ENCODE results near the gene WNK1.

The WNK1 gene

DNA sequence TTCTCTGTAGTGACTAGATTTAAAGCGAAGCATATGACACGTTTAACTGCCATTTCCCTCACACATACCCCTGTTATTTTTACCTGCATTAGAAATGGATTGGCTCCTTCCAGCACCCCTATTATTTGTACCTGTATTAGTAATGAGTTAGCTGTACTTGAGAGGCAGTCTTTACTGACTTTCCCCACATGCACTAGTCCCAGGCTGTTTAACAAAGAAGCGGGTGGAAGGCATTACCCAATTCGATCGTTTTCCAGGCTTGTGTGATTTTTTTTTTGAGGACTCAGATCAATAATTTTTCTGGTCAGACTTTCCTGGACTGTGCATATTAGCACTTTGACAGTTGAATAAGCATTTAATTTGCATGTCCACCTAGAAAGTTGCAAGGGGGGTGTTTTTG lies 150.7 kb downstream of the WNK1 start:
- peaks cover 80% of the 10 kb centered on the region for H3K36me3 ChIP-seq
- no peak overlapping the region for H3K4me3 ChIP-seq (ENCODE audit: low read depth, low read length)
- peaks cover 6% of the 10 kb centered on the region for H3K4me1 ChIP-seq
- no peaks in the 10 kb centered on the region for H3K9me3 ChIP-seq
- TF ChIP-seq, protein P1, sequence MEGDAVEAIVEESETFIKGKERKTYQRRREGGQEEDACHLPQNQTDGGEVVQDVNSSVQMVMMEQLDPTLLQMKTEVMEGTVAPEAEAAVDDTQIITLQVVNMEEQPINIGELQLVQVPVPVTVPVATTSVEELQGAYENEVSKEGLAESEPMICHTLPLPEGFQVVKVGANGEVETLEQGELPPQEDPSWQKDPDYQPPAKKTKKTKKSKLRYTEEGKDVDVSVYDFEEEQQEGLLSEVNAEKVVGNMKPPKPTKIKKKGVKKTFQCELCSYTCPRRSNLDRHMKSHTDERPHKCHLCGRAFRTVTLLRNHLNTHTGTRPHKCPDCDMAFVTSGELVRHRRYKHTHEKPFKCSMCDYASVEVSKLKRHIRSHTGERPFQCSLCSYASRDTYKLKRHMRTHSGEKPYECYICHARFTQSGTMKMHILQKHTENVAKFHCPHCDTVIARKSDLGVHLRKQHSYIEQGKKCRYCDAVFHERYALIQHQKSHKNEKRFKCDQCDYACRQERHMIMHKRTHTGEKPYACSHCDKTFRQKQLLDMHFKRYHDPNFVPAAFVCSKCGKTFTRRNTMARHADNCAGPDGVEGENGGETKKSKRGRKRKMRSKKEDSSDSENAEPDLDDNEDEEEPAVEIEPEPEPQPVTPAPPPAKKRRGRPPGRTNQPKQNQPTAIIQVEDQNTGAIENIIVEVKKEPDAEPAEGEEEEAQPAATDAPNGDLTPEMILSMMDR (IDR thresholded peaks at IDR 0.05; ENCODE audit: low read depth, low read length): no peak
- no peak for DNase-seq
- no peaks in the 10 kb centered on the region for H3K27me3 ChIP-seq

DNA sequence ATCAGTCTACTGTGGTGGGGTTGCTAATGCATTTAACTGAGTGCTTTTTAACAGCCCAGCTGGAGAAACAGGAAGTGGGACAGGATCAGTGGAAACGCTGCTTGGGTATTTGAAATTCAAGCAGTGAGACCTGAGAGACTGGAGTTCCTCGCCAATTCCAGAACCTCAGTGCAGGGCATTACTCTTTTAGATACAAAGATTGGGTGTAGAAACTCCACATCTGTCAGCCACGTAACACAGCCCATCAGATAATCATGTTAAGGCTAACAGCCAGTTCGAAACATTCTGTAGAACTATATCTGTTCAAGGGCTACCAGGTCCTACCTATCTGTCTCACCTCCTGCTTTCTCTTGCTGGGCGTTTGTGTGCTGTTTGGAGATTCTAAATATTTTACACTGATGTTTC lies 151.6 kb downstream of the WNK1 start:
- peaks cover 85% of the 10 kb centered on the region for H3K36me3 ChIP-seq
- TF ChIP-seq, protein P1 (IDR thresholded peaks at IDR 0.05; ENCODE audit: low read depth, low read length): no peak
- H3K9me3 ChIP-seq: no peaks in the 10 kb centered on the region
- no peak overlapping the region for H3K4me3 ChIP-seq (ENCODE audit: low read depth, low read length)
- H3K27me3 ChIP-seq: no peaks in the 10 kb centered on the region
- no peak for DNase-seq
- peaks cover 6% of the 10 kb centered on the region for H3K4me1 ChIP-seq

DNA sequence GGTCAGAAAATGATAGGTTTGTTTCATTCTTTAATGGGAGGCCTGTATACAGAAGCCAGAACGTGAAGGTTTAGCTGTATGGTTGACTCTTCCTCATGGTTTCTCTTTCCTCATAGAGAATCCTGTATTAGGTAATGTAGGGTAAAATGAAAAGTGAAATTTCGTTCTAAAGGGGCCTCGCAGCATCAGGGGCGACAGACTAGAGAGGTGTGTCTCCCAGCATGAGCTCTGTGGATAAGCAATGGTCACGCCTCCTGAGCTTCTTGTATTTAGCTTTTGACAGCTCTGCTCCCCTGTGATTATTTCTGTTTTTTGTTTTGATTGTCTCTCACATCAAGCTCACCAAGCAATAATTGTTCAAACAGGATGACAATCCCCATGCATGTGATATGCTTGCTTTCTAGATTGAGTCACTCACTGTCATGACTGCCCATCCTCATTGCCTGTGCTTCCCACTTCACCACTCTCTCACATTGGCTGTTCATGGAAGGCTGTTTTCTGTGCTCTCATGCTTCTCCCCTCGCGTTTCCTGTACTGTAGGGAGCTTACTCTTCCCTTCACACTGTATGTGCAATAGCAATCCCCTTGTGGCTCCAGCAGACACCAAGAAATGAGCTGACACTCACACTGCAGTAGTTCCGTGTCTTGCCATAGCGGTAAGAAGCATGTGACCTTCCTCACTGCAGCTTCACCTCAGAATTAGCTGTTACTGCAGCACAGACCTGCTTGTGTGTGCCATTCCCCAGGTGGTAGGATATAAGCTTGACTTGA lies 153.1 kb downstream of the WNK1 start:
- Histone ChIP-seq H3K4me1 (peaks cover 6% of the 10 kb centered on the region), H3K27me3 (no peaks in the 10 kb centered on the region), H3K4me3 (ENCODE audit: low read depth, low read length) (no peak overlapping the region), H3K9me3 (no peaks in the 10 kb centered on the region), H3K36me3 (peaks cover 95% of the 10 kb centered on the region)
- TF ChIP-seq, protein P1 (IDR thresholded peaks at IDR 0.05; ENCODE audit: low read depth, low read length): no peak
- no peak for DNase-seq

DNA sequence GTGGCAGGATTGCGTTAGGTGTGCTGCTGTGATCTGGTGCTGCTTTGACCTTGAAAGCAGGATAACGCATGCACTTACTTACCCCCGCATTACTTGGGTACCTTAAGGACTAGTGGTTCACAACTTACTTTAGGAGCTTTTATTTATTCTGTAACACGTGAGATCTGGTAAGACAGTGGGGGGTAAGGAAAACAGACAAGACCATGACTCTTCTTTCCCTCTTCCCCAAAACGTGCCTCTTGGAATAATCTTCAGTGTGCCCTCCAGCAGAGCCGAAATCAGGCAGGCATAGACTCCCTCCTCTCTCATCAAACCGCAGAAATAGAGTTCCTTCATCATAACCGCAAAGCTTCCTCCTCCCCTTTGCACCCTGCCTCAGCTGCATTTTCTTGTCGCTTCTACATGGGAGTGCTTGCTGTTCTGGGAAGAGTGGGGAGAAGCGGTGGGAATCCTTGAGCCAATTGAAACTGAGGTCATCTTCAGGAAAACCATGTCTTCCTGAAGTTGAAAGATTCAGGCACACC lies 153.7 kb downstream of the WNK1 start:
- Histone ChIP-seq H3K36me3 (peaks cover 92% of the 10 kb centered on the region), H3K9me3 (no peaks in the 10 kb centered on the region), H3K4me1 (peaks cover 6% of the 10 kb centered on the region), H3K27me3 (no peaks in the 10 kb centered on the region), H3K4me3 (ENCODE audit: low read depth, low read length) (no peak overlapping the region)
- TF ChIP-seq, protein P1 (IDR thresholded peaks at IDR 0.05; ENCODE audit: low read depth, low read length): no peak
- DNase-seq: no peak

DNA sequence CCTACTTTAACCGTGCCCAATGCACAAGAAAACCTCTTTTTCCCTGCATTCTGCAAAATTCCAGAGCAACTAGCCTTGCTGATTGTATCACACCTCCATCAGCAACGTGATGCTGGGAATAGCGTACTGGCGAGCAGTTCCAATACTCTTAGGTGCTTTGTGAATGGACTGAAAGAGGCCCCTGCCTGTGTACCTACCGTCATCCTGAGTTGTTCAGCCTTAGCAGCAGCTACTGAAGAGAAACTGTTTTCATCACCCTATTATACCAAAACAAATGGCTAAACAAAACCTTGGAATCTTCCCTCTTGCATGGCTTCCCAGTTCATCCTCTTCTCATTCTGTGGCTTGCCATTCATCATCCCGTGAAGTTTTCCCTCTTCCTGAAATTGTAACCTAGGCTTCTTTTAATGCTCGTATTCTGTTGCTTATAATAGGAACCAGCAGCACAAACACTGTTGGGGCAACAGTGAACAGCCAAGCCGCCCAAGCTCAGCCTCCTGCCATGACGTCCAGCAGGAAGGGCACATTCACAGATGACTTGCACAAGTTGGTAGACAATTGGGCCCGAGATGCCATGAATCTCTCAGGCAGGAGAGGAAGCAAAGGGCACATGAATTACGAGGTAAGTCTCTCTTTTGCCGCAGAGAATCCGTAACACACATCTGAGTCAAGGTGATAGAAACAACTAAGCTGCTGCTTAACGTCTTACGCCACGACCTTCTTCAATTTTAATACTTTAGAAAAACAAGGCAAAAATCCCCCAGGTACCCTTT lies 155.2 kb downstream of the WNK1 start:
- Histone ChIP-seq H3K36me3 (peaks cover 90% of the 10 kb centered on the region), H3K9me3 (no peaks in the 10 kb centered on the region), H3K4me1 (peaks cover 6% of the 10 kb centered on the region), H3K4me3 (ENCODE audit: low read depth, low read length) (no peak overlapping the region), H3K27me3 (no peaks in the 10 kb centered on the region)
- no peak for DNase-seq
- TF ChIP-seq, protein P1 (IDR thresholded peaks at IDR 0.05; ENCODE audit: low read depth, low read length): no peak
